Measurements from ENCODE around the gene DTNA.
"Not testable (repeated sequence)": the region's sequence is repeated elsewhere in the genome, so short reads cannot be mapped to it uniquely, and the experiment has no call there.

Gene DTNA

DNA sequence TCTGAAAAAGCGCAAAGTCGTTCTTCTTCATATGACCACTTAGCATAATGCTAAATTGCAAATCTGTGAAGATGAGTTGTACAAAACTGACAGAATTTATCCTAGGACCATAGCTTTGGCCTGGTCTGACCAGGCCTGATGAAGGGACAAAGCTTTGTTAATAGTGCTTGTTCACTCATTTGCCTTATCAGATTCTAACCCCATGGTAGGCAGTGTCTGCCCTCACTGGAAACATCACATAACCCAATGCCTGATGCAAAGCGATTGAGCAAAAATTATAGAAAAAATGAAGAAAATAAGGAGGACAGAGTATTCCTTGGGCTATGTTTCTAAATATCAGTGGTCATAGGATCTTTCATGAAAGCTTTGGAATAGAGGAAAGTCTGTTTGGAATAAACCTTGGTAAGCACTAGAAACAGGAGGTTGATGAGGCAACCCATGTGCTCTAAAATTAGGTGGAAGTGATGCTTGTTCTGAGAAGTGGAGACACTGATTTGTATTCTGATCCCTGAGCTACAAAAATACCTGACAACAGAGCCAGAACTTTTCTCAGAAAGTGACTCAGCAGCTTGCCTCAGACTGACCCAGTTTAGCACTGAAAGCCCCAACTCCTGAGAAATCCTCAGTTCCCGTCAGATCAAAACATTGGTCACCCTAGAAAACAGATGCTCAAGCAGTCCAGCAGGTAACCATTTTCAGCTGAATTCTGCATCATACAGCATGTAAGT lies 199.7 kb downstream of the DTNA start:
- no peak for DNase-seq

DNA sequence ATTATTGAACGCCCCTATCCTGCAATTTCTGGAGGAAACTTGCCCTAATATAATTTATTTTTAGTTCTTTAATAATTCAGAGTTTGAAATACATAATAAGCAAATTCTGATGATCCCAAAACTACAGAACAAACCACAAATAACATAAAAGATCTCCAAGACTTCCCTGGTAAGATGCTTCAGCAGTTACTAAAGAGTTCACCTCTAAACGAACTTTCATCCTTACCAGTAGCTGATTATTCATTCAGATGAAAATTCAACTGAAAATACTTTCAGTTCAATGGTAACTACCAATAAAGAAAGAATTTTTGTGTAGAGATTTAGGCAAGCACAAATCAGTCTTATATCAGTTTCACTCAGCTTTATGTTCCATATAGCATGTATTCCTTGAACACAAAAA lies 201.0 kb downstream of the DTNA start:
- no peak for DNase-seq

DNA sequence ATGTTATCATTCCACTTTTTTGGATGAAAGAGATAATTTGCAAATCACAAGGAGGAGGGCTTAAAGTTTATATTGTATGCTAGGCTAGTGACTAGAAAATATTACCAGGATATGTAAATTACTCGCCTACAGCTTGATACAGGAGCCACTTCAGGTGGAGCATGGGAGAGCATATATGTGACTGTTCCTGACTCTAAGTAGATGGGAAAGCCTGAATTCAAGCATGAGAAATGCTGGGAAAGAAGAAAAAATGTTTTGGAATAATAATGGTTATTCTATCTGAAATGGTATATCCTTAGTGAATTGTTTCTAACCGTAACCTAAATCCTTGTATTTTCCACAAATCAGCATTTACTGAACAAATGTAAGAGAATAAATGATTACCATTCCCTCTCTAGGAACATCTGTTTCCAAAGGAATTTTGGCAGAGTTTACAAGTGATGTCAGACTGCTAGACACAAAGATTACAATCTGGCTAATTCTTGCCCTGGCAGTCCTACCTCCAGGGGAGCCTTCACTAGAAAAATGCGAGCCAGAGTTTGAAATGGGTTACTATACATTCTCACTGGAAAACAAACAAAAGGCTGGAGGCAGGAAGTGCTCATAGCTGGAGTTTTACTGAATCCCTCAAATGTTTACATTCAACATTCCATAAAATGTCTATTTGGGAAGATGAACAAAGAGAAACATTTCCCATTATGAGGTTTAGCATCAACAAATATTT lies 201.7 kb downstream of the DTNA start:
- no peak for DNase-seq

DNA sequence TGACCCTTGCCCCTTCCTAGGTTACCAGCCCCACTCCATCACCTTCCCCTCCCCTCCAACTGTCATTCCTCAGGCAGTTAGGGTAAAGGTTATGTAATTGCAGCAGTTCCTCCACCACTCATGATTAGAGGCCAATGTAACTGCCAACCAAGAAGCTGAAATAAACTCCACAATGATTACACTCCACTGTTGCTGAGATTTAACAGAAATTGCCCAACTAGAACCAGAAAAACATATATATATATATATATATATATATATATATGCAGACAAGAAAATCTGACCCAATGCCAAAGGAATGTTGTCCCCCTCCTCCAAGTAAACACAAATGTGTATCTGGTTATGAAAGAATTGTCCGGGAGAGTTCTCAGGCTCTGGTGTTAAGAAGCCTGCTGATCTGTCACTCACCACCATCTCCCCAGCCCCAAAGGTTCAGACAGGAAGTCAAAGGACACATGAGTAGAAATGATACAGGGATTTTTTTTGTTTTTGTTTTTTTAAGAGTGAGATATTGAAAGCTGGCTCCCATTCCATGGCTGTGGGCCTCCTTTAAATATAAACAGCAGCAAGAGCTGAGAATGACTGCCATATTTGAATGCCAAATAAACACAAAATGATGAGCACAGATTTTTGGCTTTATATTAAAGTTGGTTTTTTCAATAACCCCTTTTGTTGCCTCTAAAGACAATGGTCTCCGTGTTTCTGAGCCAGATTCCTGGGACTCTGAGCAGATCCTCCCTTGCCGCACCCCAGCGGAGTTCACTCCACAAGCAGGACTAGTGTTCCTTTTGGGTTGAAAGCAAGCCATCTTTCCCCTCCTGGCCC lies 204.0 kb downstream of the DTNA start:
- DNase-seq: no peak

DNA sequence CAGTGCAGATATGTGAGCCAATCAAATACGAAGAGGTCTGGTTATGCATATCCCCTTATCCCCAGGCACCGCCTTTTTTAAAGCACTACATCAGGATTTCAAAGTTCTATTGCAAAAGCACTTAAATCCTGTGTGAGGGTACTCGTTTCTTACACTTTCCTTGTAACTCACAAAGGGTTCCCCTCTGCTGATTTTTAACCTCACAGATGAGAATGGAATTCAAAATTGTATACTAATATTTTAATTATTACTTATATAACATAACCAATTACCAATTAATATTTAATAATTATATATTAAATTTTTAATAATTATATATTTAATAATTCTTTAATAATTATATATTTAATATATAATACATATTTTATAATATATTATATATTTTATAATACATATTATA lies 204.9 kb downstream of the DTNA start:
- no peak for DNase-seq

DNA sequence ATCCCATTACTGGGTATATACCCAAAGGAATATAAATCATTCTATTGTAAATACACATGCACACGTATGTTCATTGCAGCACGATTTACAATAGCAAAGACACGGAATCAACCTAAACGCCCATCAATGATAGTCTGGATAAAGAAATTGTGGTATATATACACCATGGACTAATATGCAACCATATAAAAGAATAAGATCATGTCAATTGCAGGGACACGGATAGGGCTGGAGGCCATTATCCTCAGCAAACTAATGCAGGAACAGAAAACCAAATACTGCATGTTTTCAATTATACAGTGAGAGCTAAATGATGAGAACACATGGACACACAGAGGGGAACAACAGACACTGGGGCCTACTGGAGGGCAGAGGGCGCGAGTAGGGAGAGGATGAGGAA lies 206.4 kb downstream of the DTNA start:
- DNase-seq: not testable (repeated sequence)

DNA sequence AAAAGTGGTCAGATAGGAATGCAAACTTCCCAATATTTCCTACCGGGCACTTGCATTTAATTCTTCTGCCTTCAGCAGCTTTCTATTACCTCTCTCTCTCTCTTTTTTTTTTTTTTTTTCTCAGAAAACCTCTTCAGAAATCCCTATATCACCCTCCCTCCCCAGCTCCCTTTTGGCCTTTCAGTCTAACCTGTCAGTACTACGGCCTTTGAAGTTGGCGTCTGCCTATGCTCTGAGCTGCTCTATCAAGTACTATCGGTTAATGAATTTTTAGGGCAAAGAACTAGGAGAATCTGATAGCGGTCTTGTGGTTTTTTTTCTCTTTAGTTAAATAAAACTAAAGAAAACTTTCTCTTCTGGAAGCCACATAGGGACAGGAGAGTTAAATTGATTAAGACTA lies 208.8 kb downstream of the DTNA start:
- no peak for DNase-seq

DNA sequence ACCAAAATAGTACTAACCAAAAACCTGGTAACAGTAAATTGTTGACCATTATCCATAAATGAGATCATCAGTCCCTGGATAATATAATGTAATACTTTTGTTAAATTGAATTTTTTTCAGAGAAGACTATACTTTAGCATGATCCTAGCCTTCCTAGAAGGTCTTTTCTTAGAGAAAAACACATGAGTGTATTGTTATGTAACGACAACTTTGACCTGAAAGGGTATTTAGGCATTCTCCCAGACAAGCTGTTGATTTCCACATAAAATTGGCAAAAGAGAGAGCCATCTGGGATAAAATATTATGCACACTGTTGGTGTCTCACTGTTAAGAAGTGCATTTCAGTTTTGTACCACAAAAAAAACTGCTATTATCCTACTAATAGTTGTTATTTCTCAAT lies 211.1 kb downstream of the DTNA start:
- no peak for DNase-seq

DNA sequence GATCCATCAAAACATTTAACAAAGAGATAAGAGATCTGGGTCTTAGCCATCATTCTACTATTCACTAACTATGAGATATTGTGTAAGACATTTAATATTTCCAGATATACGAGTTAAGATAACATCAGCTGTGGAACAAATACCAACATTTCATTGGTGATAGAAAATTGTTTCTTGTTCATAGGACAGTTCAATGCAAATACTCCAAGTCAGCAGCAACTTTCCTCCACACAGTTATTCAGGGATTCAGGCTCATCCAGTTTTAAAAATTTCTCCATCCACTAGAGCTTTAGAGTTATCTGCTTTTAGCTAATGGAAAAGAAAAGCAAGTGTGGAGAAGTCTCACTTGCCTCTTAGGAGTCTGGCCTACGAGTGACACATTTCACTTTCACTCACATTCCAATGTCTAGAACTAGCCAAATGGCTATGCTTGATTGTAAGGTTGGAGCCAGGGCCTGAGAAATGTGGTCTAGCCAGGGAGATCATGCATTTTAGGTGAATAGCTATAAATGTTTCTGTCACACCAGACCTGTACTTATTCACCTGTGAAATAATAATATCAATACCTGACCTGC lies 211.8 kb downstream of the DTNA start:
- DNase-seq: no peak

DNA sequence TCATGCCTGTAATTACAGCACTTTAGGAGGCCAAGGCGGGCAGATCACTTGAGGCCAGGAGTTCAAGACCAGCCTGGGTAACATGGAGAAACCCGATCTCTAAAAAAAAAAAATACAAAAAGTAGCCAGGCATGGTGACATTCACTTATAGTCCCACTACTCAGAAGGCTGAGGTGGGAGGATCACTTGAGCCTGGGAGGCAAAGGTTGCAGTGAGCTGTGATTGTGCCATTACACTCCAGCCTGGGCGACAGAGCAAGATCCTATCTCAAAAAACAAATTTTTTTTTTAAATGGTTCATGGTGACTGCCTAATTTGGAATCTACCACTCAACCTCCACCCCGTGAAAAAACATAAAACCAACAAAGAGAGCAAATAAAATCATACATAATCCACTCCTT lies 212.5 kb downstream of the DTNA start:
- not testable (repeated sequence) for DNase-seq

DNA sequence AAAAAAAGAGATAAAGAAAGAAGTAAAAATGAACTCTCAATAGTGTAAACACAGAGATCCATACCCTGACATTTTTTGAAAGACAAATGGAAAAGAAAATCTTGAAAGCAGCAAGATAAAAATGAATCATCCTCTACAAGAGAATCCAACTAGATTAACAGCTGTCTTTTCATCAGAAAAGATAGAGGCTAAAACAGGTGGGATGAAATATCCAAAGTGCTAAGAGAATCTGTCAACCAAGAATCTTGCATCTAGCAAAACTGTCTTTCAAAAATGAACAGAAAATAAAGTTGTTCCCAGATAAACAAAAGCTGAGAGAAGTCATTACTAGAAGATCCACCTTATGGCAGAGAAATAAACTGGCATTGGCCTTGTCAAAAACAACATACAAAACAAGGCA lies 213.8 kb downstream of the DTNA start:
- DNase-seq: no peak

DNA sequence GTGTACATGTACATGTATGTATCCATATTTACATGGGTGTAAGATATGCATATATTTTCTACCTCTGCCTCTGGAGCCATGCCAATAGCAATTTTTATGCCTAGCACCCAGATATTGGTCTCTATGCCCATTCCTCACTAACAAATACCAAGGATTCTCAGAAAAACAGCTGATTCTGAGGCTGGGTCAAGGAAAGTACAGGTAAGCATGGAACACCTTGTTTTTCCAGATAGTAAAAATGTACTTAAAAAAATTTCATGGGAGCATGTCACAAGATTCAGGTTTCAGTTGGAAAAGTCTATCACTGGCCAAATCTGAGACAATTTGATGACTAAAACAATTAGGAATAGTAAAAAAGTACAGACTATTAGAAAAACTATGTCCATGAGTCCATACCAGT lies 216.6 kb downstream of the DTNA start:
- no peak for DNase-seq

DNA sequence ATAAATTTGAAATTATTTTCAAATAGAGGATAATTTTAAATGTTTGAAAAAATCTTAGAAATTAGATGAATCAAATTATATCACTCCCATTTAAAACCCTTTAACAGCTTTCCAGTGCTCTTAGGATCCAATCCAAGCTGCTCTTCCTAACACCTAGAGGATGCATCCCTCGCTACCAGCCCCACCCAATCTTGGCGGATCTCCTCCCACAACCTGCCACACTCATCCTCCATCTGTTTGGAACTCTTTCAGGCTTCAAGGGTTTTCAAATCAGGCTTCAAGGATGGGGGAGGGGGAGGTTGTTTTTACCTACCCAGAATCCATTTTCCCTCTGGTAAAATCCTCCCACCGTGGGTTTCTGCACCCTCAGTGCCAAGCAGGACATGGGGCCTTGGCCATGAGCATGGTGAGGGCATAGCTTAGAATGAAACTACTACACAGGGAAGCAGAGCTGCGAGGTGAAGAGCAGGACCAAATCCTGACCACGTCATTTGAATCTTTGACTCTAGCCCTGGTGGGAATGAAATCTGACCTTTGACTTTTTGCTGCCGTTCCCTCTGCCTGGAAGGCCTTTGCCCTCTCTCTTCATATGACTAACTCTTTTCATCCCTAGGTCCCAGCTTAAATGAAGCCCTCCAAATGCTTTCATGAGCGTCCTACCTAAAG lies 218.1 kb downstream of the DTNA start:
- DNase-seq: no peak

DNA sequence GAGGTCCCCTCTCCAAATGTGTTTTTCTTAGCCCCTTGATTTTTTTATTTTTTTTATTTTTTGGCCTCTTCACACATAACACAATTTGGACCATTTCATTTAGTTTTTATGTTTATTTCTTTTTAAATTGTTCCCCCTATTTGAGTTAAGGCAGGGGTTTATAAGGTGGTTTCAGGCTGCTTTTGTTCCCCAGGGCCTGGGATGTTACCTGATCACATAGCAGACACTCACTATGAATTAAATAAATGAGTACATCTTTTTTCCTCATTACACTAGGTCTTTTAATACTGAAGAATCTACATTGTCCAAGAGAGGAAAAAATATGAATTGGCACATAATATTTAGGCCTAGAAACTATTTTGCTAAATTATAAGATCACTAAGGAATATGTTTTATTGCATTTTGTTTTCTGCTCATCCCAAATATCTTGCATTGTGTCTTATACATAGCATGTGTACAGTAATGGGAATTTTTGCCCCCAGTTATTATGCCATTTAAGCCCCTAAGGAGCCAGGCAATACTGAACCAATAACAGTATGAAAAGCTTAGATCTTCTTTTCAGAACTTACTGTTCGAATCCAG lies 218.7 kb downstream of the DTNA start:
- DNase-seq: no peak

DNA sequence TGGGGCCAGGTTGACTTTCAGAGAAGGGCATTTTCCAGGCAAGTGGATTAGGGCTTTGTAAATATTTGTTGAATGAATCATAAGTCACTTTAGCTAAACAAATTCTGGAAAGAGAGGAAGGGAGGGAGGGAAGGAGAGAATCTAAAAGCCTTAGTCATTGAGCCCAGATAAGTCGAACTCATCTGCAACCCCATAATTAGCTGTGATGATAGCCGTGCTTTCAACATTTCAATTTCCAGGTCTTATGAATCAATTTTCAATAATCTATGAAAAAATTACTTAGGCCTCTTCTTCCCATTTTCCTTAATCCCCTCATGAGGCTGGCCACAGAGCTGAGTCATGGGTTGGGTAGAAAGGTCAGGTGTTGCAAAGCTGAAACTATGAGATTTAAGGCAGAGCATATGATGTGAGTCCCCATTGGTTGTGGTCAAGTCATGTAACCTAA lies 219.3 kb downstream of the DTNA start:
- DNase-seq: no peak

DNA sequence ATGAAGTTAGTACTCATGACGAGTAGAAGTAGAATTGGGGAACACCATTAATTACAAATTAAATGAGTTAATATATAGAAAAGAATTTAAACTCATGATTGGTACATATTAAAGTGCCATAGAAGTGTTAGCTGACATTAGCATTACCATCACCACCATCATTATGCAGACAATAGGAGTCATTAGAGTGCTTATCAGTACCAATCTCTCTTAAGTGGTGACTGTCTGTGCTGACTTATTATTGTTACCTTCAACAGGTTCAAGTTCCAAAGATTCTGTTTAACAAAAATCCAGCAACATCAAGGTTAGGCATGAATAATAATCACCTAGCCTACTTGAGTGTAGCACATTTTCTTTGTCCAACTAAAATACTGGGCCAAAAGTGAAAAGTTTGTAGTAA lies 222.3 kb downstream of the DTNA start:
- DNase-seq: no peak

DNA sequence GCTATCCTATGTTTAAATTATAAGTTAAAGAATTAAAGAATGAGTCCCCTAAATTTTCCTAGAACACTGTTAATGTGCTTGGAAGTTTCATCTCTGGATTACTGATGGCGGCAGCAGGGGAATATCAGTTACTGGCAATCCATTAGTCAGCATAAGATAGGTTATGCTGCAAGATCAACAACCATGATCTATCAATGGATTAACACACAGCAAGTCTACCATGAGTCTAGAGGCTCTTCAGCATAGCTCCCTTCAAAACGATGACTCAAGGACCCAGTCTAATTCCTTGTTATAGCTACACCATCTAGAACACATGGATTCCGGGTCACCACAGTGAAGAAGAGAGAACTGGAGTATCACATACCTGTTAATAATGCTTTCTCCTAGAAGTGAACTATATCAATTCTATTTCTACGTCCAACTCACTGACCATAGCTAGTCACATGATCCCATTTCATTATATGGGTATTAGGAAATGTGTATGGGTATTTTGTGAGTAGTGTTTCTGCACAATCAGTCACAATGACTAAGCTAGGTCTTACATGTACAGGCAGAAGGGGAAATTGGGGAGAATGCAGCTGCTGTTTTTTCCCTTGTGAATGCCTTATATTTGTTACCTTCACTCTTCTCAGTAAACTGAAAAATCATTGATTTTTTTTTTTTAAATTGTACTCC lies 222.8 kb downstream of the DTNA start:
- DNase-seq: peak; percentile 33

DNA sequence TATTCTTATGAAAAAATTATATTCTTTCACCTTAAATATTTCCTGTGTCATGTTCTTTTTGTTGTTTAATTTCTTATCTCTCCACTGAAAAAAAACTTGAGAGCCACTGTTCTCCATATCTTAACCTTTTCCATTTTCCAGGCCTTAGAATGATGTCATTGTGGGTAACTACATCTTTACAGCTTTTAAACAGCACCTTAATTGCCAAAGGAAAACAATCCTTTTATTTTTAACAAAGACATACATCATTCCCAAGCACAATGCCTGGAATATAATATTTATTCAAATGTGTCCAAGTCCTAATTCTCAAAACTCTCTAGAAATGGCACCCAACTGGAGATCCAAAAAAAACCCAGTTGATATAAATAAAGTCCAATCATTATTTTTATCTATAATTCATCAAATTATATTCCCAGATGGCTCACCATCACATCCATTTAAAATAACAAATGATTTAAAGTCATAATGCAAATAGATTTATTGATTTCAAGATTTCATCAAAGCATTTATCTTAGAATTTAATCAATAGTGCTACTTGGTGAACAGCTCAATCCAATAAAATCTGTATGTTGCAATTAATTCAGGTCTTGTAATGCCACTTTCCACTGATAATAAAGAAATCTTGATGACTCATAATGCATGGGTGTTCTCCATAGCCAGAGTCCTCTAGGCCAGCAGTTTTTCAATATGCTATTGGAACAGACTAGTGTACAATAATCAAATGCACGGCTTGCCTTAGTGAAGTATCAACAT lies 224.0 kb downstream of the DTNA start:
- no peak for DNase-seq

DNA sequence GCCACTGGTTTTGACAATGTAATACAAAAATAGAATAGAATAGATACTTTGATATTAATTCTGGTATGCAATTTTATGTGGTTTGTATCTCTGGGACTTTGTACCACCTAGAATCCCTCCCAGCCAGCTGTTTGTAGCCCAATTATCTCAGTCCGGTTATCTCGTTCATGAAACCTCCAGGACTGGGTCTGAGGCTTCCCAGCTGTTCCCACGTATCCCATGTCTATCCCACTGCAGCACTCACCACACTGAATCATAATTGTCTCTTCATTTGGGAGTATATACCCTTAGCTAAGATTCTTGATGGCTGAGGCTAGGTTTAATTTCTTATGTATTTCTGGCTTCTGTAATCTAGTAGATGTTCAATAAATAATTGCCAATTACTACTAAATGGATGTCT lies 226.7 kb downstream of the DTNA start:
- DNase-seq: no peak

DNA sequence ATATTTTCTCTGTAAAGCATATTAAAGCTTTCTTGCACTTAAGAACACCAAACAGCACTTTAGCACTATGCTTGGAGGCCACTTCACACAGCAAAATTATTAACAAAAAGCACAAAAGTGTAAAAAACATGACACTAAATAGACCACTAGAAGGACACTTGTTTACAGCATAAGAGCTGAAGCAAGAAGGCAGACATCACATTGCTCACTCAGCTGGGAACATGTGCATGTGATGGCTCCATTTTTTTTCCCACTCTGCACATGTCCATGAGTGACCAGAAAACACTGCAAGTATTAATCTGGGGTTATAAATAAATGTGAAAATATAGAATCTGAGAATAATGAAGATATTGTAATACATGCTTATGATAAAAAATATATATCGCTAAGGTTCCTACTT lies 228.0 kb downstream of the DTNA start:
- DNase-seq: no peak

All from inflammatory macrophage treated with lipopolysaccharide for 4 hours (primary cell).